ENCODE measurements around the gene SLC25A33.
"Not testable (repeated sequence)": the region's sequence is repeated elsewhere in the genome, so short reads cannot be mapped to it uniquely, and the experiment has no call there.

Gene SLC25A33

GRCh38 chr1:9625030-9625429, 85.8 kb downstream of the SLC25A33 start:
- DNase-seq (ENCODE audit: low read depth): not testable (repeated sequence)

DNA sequence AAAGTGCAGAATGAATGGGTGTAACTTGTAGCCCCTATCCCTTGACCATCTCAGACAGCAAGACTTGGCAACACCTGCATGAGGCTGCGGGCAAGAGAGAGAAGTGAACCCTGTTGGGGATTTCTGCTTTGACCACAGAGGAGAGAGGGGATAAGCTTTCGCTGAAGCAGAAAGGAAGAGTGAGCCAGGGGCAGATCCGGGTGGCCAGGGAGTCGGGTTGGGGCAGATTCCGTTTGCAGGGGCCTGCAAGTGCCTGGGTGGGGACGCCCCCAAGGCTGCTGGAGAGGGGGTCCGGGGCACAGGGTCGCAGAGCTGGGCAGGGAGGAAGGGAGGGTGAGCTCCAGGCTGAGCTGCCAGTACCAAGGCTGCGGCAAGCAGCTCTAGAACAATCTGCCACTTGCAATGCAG, 86.9 kb downstream of the SLC25A33 start:
- DNase-seq (ENCODE audit: low read depth): no peak

DNA sequence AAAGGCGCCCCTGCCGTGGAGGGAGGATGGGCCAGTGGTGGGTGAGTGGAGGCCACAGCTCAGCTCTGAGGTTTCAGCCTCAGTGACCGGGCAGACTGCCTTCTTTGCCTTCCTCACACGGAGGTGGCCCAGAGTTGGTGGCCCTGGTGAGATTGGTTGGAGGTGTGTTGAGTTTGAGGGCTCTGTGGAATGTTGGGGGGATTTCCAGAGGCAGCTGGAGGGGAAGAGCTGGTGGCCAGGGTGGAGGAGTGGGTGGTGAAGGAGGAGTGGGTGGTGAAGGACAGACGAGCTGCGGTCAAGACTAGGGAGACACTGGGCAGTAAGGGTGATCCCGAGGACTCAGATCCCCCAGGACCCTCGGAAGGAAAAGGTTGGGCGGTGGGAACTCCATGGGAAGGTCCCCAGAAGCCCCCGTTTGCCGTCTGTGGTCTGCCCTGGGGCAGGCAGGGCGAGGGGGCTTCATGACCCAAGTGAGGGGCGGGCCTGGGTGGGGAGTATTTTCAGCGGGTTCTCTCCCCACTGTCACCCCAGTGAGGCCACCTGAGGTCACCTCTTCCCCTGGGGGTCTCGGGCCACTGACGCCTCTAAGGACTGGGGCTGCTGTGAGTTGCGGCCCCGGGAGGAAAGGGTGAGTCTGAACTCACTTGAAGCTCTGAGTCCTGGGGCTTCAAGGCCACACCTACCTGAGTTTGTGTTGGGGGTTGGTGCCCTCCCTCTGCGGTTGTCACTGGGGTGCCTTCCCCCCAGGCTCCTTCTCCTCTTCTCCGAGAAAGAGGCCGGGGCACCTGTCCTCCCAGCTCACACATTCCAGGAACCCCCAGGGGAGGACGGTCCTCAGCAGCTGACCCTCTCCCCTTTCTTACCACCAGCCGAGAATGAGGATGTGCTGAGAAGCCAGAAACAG, 89.5 kb downstream of the SLC25A33 start:
- DNase-seq (ENCODE audit: low read depth): no peak

DNA sequence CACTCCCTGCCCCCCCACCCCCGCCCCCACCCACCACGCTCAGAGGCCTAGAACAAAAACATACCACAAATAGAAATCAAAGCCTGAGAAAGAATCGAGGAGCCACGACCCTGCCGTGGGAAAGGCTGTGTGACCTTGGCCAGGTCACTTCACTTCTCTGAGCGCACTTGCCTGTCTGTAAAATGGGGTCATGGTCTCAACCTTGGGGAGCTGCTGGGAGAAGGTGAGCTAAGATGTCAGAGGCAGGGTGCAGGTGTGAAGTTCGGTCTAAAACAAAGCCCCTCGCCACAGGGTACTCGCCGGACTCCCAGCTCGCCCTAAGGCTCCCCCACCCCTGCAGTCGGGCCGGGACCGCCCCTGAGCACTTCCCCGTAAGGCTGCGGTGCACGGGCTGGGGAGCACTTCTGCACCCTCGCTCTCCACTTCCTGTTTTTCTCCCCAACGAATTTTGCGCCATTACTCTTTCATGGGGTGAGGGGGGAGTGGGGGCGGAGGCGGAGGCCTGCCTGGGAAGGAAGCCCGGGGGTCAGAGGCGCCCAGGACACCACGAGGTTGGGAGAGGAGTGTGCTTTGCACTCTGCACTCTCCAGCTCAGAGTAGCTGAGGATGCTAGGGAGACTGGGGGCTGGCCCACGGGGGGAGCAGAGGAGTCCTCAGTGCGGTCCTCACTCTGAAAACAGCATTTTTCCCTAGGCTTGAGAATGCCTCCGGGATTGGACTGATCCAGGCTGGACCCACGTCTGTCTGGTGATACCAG, 90.4 kb downstream of the SLC25A33 start:
- DNase-seq (ENCODE audit: low read depth): no peak

GRCh38 chr1:9630331-9631111, 91.3 kb downstream of the SLC25A33 start:
- no peak for DNase-seq (ENCODE audit: low read depth)

DNA sequence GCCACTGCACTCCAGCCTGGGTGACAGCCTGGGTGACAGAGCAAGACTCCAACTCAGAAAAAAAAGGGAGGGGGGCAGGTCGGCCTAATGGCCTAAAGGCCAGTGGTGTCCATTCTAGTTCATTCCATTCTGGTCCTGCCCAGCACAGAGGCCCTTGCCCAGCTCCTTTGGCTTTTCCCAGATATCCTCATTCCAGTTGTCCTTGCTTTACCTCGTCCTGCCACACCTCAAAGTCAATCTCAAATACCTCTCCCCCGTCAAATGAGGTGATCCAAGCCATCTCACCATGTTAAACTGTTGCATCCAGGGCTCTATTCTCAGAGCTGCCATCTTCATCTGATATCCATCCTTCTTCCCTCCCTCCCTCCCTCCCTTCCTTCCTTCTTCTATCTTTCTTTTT, 92.3 kb downstream of the SLC25A33 start:
- no peak for DNase-seq (ENCODE audit: low read depth)

DNA sequence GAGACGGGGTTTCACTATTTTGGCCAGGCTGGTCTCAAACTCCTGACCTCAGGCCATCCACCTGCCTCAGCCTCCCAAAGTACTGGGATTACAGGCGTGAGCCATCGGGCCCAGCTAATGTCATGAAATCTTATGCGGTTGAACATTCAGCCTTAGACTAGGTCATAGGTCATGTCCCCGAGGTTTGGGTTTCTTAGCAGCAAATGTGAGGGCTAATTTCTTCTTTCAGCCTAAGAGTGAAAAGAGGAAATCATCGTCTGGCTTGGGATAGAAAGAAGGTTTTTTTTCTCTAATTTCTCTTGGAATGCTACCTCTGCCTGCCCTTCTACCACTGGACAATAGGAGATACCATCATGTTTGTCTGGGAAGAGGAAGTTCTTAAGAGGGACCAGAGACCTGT, 94.2 kb downstream of the SLC25A33 start:
- no peak for DNase-seq (ENCODE audit: low read depth)

DNA sequence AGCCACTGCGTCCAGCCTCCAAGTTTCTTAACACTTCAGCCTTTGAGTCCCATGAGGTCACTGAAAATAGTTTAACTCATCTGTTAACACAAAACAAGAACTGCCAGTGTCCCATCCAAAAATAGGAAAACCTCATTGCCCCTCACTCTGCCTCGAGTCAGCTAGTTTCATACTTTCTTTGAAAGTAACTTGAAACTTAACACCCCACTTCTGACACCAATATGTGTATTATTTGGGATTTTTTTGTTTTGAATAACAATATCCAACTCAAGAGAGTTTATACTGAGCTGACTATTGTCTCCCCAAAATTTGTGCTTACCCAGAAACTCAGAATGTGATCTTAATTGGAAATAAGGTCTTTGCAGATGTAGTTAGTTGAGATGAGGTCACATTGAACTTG, 95.3 kb downstream of the SLC25A33 start:
- no peak for DNase-seq (ENCODE audit: low read depth)
